GM19035 (cell line): Measurements from ENCODE around the gene PRR15.
A peak's percentile ranks its signal among the peaks of the same experiment; 100 is the strongest.

Experiments
- ATAC-seq: cut with Tn5 transposase; IDR thresholded peaks from one replicate; pipeline ENCODE4 v1.9.1; 2021; ENCODE audit not compliant: unreplicated experiment

PRR15 gene

DNA sequence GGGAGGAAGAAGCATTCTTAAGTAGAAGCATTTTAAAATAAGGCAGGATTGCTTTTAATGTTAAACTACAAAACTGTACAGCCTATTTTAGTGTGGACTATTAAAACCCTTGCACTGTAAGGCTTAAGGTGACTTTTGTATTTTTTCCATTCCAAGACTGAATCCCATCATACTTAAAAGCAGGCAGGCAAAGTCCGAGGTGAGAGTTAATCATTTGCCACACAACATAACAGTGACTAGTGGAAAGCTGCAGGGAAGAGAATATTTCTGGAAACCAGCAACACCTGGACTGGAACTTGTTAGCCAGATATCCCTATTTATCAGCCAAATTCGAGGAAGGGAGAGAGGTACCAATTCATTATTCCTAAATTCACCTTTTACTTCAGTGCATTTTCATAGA lies 3.5 kb downstream of the PRR15 start:
- ATAC-seq = no peak

- ATAC-seq = no peak
Measured at GRCh38 chr7:29569648-29570047, 6.0 kb downstream of the PRR15 start.

DNA sequence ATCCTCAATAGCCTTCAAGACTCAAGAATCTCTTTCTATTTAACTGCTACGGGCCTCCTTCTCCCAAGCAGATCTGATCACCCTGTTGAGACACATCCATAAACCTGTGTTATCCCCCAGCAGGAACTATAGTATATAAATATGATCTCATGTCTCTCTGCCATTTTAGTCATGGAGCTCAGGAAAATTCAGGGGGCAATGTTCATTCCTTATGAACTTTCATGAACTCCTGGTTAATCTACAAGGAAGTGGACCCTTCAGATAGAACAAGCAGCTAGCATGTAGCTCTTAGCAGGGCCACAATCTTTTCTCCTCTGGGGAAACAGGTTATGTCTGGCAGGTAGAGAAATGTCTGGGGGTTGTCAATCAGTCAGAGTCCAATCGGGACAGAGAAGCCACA lies 8.9 kb downstream of the PRR15 start:
- no peak for ATAC-seq

DNA sequence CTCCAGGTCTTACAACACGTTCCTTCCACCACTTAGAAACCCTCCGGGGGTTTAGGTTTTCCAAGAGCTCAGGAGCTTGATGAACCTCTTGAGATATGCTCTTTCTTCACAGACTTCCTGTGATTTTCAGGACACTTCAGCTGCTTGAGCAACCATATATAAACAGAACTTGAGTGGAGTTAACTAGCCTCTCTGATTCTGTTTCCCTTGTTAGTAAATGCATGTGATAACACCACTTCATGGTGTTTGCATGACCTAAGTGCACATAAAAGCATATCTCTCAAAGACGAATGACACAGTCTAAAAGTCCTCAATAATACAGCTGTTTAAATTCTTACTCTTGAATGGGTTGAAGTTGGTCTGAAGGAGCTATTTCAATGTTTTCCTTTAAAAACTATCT lies 9.9 kb downstream of the PRR15 start:
- ATAC-seq = no peak

- no peak for ATAC-seq
Measured at GRCh38 chr7:29574659-29575058, 11.0 kb downstream of the PRR15 start.

GRCh38 chr7:29587195-29587808 lies 23.7 kb downstream of the PRR15 start:
- peak; percentile 53 for ATAC-seq

DNA sequence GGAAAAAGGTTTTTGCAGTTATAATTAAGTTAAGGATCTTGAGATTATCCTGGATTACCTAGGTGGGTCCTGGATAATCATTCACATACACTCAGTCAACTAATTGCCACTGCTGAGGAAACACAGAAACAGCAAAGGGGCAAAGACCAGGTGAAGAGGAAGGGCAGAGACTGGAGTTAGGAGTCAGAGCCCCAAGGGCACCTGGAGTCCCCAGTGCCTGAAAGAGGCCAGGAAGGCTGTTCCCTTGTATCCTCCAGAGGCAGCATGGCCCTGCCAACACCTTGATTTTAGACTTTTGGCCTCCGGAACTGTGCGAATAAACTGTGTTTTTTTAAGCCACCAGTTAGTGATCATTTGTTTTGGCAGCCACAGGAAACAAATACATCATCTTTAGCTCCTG lies 24.6 kb downstream of the PRR15 start:
- no peak for ATAC-seq

GRCh38 chr7:29588900-29589696 lies 25.5 kb downstream of the PRR15 start:
- peak; percentile 85 for ATAC-seq

GRCh38 chr7:29592866-29593265 lies 29.2 kb downstream of the PRR15 start:
- no peak for ATAC-seq

- ATAC-seq = no peak
Measured at GRCh38 chr7:29593459-29593858, 29.8 kb downstream of the PRR15 start.

GRCh38 chr7:29596593-29597178 lies 33.1 kb downstream of the PRR15 start:
- no peak for ATAC-seq

GRCh38 chr7:29597266-29597665 lies 33.6 kb downstream of the PRR15 start:
- ATAC-seq = no peak

GRCh38 chr7:29598137-29598536 lies 34.5 kb downstream of the PRR15 start:
- no peak for ATAC-seq

DNA sequence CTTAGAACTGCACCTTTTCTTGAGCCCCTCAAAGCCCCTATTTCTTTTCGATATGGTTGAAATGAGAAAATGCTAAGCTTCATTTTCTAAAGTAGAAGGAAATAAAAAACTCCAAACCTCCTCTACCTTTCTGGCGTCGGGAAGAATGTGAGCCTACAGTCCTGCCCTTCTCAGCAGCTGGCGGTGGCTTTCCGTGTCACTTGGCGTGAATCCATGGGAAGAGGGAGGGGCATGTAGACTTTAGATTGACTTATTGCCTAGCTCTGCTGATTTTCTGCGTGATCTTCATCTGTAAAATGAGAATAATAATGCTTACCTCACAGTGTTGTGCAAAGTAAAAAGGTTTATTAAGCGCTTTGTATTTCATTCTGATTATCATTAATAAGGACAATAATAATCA lies 35.0 kb downstream of the PRR15 start:
- no peak for ATAC-seq

DNA sequence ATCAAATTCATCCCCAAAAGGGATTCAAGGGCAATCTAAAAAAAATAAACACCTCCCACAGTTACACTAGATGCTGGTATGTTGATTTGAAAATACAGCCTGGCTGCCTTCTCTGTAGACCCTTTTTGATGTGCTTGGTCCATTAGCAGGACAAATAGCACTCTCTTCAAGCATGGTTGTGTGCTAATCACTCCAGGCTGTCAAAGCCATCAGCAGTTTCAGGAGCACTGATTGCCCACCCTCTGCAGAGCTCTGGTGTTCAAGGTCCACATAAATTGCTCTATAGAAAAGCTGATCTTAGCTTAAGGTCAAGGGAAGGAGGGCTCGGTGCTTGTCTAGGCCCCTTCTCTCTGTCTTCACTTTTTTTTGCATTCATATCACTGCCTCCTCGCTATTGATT lies 35.4 kb downstream of the PRR15 start:
- ATAC-seq = no peak

GRCh38 chr7:29600661-29601060 lies 37.0 kb downstream of the PRR15 start:
- no peak for ATAC-seq

DNA sequence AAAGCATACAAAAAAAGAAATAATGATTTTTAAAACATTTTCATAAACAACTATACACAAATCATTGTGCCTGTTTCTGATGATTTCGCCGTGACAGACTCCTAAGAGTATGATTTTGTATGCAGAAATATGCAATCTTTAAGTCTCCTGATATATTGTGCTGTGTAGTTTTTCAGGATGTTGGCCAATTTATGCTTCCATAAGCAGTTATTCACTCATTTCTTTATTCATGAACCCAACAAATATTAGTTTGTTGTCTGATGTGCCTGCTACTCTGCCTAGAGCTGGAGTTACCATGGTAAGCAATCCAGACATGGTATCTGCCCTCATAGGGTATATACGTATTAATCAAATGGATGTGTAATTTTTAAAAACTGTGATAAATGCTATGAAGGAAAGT lies 40.4 kb downstream of the PRR15 start:
- no peak for ATAC-seq

DNA sequence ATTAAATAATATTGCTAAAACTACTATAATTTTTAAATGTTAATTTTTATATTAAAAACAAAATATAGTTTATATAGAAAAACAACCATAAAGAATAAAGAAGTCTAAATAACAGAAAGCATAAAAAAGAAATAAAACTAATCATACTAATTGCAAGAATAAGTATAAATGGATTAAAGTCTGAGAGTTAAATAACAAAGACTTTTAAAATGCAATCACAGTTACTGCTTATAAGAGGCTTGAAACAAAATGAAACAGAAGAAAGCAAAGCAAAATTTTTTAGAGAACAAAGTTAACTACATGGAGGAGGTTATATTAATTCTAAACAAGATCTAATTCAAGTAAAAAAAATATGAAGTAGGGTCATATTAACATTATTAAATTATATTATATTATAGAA lies 41.1 kb downstream of the PRR15 start:
- ATAC-seq = no peak

- no peak for ATAC-seq
Measured at GRCh38 chr7:29605671-29606070, 42.0 kb downstream of the PRR15 start.

GRCh38 chr7:29606287-29606721 lies 42.7 kb downstream of the PRR15 start:
- no peak for ATAC-seq

GRCh38 chr7:29606830-29607229 lies 43.2 kb downstream of the PRR15 start:
- ATAC-seq = no peak

- no peak for ATAC-seq
Measured at GRCh38 chr7:29607259-29607658, 43.6 kb downstream of the PRR15 start.
